Skin of body (tissue), 2 donors: Measurements from ENCODE around the gene CEP290. TPM values are rescaled to one million over a fixed set of nuclear protein-coding genes. Genes with fewer than 3 reads are reported as not detected.
"Not testable (repeated sequence)": the region's sequence is repeated elsewhere in the genome, so short reads cannot be mapped to it uniquely, and the experiment has no call there.

Source experiments
- DNase-seq: peaks from one replicate; lab custom pipeline; 2025; lab: John Stamatoyannopoulos, UW
- total RNA-seq: library from RNA; depleted of rRNA; stranded (reverse); fragments of >200 nt; gene quantifications from one replicate; pipeline ENCODE4 v1.2.3, GENCODE V29; 2014

The CEP290 gene
- total RNA-seq, 1 donor from 2014 or later: 19.3 TPM

GRCh38 chr12:88144546-88145468 is 2.9 kb upstream of the CEP290 start:
- DNase-seq: no peak

- no peak for DNase-seq
These were observed 2.1 kb upstream of the CEP290 start for GRCh38 chr12:88144037-88144436.

- DNase-seq: no peak
These were observed 713 bp upstream of the CEP290 start for GRCh38 chr12:88142610-88142991.

- DNase-seq: no peak
These were observed 489 bp downstream of the CEP290 start for GRCh38 chr12:88141425-88141773.

GRCh38 chr12:88139711-88140110 is 2.2 kb downstream of the CEP290 start:
- DNase-seq: not testable (repeated sequence)

GRCh38 chr12:88133181-88133580 is 8.7 kb downstream of the CEP290 start:
- DNase-seq: not testable (repeated sequence)

- no peak for DNase-seq
These were observed 9.5 kb downstream of the CEP290 start for GRCh38 chr12:88132392-88132791.

GRCh38 chr12:88127855-88128254 is 14.0 kb downstream of the CEP290 start:
- DNase-seq: no peak

GRCh38 chr12:88127099-88127498 is 14.8 kb downstream of the CEP290 start:
- no peak for DNase-seq

GRCh38 chr12:88122666-88123065 is 19.2 kb downstream of the CEP290 start:
- DNase-seq: no peak

GRCh38 chr12:88113871-88114270 is 28.0 kb downstream of the CEP290 start:
- DNase-seq: no peak

- DNase-seq: no peak
These were observed 30.7 kb downstream of the CEP290 start for GRCh38 chr12:88111074-88111652.

- no peak for DNase-seq
These were observed 33.9 kb downstream of the CEP290 start for GRCh38 chr12:88108021-88108420.

- DNase-seq: no peak
These were observed 48.3 kb downstream of the CEP290 start for GRCh38 chr12:88093573-88093972.

GRCh38 chr12:88092771-88093170 is 49.1 kb downstream of the CEP290 start:
- DNase-seq: no peak

- no peak for DNase-seq
These were observed 57.7 kb downstream of the CEP290 start for GRCh38 chr12:88084210-88084609.

GRCh38 chr12:88083634-88084033 is 58.3 kb downstream of the CEP290 start:
- DNase-seq: no peak

- no peak for DNase-seq
These were observed 60.6 kb downstream of the CEP290 start for GRCh38 chr12:88081247-88081646.

GRCh38 chr12:88067301-88067700 is 74.6 kb downstream of the CEP290 start:
- no peak for DNase-seq

- no peak for DNase-seq
These were observed 78.5 kb downstream of the CEP290 start for GRCh38 chr12:88063375-88063774.

GRCh38 chr12:88062474-88062873 is 79.4 kb downstream of the CEP290 start:
- DNase-seq: no peak

GRCh38 chr12:88058719-88059077 is 83.2 kb downstream of the CEP290 start:
- no peak for DNase-seq
